ENCODE results near the gene TOP2B.

DNA sequence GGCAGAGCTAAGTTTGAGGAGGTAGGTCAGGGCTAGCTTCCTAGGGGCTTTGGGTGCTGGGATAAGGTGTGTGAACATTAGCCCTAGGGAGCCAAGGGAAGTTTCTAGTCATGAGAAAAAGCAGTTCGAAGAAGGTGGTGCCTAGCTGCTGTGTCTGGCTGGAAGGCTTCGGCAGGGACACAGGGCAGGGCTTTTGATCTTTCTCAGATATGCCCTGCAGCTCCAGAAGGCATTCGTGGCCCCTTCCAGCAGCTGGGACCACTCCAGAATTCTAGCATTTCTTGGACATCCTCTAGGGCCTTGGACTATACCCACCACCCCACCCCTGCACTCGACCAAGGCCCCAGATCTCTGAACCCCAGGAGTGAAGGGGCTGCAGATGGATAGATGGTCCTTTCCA, 88.6 kb downstream of the TOP2B start:
- TF ChIP-seq, protein P1, sequence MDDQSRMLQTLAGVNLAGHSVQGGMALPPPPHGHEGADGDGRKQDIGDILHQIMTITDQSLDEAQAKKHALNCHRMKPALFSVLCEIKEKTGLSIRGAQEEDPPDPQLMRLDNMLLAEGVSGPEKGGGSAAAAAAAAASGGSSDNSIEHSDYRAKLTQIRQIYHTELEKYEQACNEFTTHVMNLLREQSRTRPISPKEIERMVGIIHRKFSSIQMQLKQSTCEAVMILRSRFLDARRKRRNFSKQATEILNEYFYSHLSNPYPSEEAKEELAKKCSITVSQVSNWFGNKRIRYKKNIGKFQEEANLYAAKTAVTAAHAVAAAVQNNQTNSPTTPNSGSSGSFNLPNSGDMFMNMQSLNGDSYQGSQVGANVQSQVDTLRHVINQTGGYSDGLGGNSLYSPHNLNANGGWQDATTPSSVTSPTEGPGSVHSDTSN (IDR thresholded peaks at IDR 0.05), result no peak
- no peak for TF ChIP-seq POLR2A (IDR thresholded peaks at IDR 0.05; ENCODE audit: low read length)
- TF ChIP-seq, protein P2, sequence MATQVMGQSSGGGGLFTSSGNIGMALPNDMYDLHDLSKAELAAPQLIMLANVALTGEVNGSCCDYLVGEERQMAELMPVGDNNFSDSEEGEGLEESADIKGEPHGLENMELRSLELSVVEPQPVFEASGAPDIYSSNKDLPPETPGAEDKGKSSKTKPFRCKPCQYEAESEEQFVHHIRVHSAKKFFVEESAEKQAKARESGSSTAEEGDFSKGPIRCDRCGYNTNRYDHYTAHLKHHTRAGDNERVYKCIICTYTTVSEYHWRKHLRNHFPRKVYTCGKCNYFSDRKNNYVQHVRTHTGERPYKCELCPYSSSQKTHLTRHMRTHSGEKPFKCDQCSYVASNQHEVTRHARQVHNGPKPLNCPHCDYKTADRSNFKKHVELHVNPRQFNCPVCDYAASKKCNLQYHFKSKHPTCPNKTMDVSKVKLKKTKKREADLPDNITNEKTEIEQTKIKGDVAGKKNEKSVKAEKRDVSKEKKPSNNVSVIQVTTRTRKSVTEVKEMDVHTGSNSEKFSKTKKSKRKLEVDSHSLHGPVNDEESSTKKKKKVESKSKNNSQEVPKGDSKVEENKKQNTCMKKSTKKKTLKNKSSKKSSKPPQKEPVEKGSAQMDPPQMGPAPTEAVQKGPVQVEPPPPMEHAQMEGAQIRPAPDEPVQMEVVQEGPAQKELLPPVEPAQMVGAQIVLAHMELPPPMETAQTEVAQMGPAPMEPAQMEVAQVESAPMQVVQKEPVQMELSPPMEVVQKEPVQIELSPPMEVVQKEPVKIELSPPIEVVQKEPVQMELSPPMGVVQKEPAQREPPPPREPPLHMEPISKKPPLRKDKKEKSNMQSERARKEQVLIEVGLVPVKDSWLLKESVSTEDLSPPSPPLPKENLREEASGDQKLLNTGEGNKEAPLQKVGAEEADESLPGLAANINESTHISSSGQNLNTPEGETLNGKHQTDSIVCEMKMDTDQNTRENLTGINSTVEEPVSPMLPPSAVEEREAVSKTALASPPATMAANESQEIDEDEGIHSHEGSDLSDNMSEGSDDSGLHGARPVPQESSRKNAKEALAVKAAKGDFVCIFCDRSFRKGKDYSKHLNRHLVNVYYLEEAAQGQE (IDR thresholded peaks at IDR 0.05), result no peak
- TF ChIP-seq, protein P3, sequence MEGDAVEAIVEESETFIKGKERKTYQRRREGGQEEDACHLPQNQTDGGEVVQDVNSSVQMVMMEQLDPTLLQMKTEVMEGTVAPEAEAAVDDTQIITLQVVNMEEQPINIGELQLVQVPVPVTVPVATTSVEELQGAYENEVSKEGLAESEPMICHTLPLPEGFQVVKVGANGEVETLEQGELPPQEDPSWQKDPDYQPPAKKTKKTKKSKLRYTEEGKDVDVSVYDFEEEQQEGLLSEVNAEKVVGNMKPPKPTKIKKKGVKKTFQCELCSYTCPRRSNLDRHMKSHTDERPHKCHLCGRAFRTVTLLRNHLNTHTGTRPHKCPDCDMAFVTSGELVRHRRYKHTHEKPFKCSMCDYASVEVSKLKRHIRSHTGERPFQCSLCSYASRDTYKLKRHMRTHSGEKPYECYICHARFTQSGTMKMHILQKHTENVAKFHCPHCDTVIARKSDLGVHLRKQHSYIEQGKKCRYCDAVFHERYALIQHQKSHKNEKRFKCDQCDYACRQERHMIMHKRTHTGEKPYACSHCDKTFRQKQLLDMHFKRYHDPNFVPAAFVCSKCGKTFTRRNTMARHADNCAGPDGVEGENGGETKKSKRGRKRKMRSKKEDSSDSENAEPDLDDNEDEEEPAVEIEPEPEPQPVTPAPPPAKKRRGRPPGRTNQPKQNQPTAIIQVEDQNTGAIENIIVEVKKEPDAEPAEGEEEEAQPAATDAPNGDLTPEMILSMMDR (IDR thresholded peaks at IDR 0.05), result no peak
- no peak for TF ChIP-seq NR3C1 (IDR thresholded peaks at IDR 0.05)
- TF ChIP-seq, protein P4, sequence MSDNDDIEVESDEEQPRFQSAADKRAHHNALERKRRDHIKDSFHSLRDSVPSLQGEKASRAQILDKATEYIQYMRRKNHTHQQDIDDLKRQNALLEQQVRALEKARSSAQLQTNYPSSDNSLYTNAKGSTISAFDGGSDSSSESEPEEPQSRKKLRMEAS (IDR thresholded peaks at IDR 0.05), result no peak

Measured in A549 (cell line).